GM10266 (cell line): ENCODE results near the gene AGPS.

Source experiments
- DNase-seq: peaks from one replicate; pipeline ENCODE4 v3.0.0; 2012; ENCODE audit errors: extremely low spot score
- CTCF ChIP-seq: IDR thresholded peaks from 2 replicates; pipeline ENCODE4 v1.5.1; 2012; ENCODE audit warnings: mild to moderate bottlenecking, low read depth; ENCODE audit not compliant: control insufficient read depth, insufficient read depth; ENCODE audit errors: missing control alignments

Gene AGPS

DNA sequence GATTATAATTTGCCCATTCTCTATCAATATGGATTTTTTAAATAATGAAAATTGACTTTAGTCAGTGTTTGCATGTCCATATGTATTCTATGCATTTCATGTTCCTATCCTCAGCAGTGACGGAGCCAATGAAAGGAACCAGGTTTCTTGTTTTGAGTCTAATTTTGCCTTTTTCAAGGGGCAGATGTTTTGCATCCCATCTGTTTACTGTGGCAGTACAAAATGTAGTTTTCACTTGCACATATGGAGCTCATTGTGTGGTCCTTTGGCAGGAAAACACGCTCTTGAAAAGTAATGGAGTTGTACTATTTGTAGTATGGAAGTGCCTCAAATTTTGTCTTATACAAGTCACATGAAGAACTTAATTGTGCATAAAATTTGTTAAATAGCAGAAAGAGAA lies 127.8 kb downstream of the AGPS start:
- no peak for DNase-seq
- no peak for TF ChIP-seq CTCF

GRCh38 chr2:177523781-177524180 lies 131.2 kb downstream of the AGPS start:
- DNase-seq = no peak
- no peak for TF ChIP-seq CTCF

GRCh38 chr2:177525351-177525924 lies 132.9 kb downstream of the AGPS start:
- DNase-seq = no peak
- TF ChIP-seq CTCF = no peak

DNA sequence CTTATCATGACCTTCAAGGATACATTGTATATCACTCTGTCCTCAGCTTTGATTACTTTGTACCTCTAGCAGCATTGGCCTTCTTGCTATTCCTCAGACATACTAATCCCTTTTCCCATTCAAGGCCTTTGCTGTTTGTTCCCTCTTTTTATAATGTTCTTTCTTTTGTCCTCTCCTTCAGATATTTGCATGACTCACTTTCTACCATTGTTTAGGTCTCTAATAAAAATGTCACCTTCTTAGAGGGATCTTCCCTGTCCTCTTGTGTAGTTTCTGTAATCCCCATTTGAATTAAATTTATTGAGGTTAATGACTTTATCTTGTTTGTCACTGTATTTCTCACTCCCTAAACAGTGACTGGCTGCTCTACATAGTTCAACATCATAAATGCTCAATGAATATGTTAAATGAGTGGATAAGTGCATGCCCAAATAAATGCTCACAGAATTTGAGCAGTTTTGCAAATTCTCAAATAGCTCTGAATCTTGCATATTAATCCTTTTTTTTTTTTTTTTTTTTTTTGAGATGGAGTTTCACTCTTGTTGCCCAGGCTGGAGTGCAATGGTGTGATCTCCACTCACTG lies 135.9 kb downstream of the AGPS start:
- DNase-seq = no peak
- TF ChIP-seq CTCF = no peak

- TF ChIP-seq CTCF = no peak
Observed at GRCh38 chr2:177529166-177529565, 136.6 kb downstream of the AGPS start.

DNA sequence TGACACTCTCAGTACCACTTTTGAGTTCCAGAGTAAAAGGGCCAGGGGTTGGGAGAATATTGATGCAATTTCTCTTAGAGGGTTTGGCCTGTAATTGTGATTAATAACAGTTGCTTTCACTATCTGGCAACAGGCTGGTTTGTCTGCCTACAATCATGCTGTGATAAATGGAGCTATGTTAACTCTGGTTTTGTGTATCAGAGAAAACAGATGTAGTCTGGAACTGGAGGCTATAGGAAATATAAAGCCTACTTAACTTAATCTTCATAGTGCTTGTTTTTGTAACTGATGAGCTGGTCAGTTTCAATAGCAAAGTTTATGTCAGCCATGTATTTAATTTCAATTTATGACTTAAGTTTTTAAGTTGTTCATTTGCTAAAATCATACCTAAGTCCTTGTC lies 138.0 kb downstream of the AGPS start:
- DNase-seq = no peak
- TF ChIP-seq CTCF = no peak

More at GRCh38 chr2:177529166-177529565, 136.6 kb downstream of the AGPS start:
- no peak for DNase-seq

GRCh38 chr2:177531706-177532105 lies 139.1 kb downstream of the AGPS start:
- TF ChIP-seq CTCF = no peak
- DNase-seq = no peak
